HG02840 (cell line): ENCODE results near the gene CNN1.

Source experiments
- ATAC-seq: cut with Tn5 transposase; IDR thresholded peaks from one replicate; pipeline ENCODE4 v1.9.1; 2021; ENCODE audit warnings: mild to moderate bottlenecking, moderate library complexity, moderate number of reproducible peaks; ENCODE audit not compliant: unreplicated experiment, low FRiP score

The CNN1 gene

GRCh38 chr19:11538232-11539036 lies at the start of gene CNN1:
Gene CNN1 (plus strand): TSS chr19:11538851. CDS start chr19:11538928, 77 bp downstream.
- ATAC-seq: no peak

- no peak for ATAC-seq
Measured at GRCh38 chr19:11489378-11489777, 49.3 kb upstream of the CNN1 start.

GRCh38 chr19:11494634-11495285 lies 43.9 kb upstream of the CNN1 start:
- no peak for ATAC-seq

- no peak for ATAC-seq
Measured at GRCh38 chr19:11495481-11495880, 43.2 kb upstream of the CNN1 start.

- no peak for ATAC-seq
Measured at GRCh38 chr19:11495885-11496284, 42.8 kb upstream of the CNN1 start.

GRCh38 chr19:11496391-11497163 lies 42.1 kb upstream of the CNN1 start:
- ATAC-seq: no peak

- ATAC-seq: no peak
Measured at GRCh38 chr19:11499220-11499726, 39.4 kb upstream of the CNN1 start.

- ATAC-seq: no peak
Measured at GRCh38 chr19:11499890-11500420, 38.7 kb upstream of the CNN1 start.

- ATAC-seq: no peak
Measured at GRCh38 chr19:11504502-11505031, 34.1 kb upstream of the CNN1 start.

- ATAC-seq: peak; percentile 81
Measured at GRCh38 chr19:11505032-11505503, 33.6 kb upstream of the CNN1 start.

GRCh38 chr19:11505504-11506100 lies 33.0 kb upstream of the CNN1 start, which contains the start of gene ZNF653:
Gene ZNF653 (minus strand): TSS chr19:11505839. CDS start chr19:11505786, 53 bp downstream.
- ATAC-seq: peak; percentile 54

GRCh38 chr19:11506101-11506555 lies 32.5 kb upstream of the CNN1 start:
- ATAC-seq: peak; percentile 39

GRCh38 chr19:11506967-11507366 lies 31.7 kb upstream of the CNN1 start:
- no peak for ATAC-seq

GRCh38 chr19:11507370-11508078 lies 31.1 kb upstream of the CNN1 start:
- no peak for ATAC-seq

GRCh38 chr19:11510444-11510843 lies 28.2 kb upstream of the CNN1 start:
- no peak for ATAC-seq

GRCh38 chr19:11513946-11514345 lies 24.7 kb upstream of the CNN1 start:
- ATAC-seq: no peak

GRCh38 chr19:11519138-11519537 lies 19.5 kb upstream of the CNN1 start:
- ATAC-seq: no peak

- ATAC-seq: peak; percentile 98
Measured at GRCh38 chr19:11528551-11529341, 9.9 kb upstream of the CNN1 start, which contains the start of gene ECSIT. Gene ECSIT (minus strand): TSS chr19:11529134. CDS start chr19:11519170, 9,964 bp downstream.
